B cell (primary cell): ENCODE measurements around the gene HSF4. TPM values are rescaled to one million over a fixed set of nuclear protein-coding genes. Genes with fewer than 3 reads are reported as not detected.
A peak's percentile ranks its signal among the peaks of the same experiment; 100 is the strongest.

Source experiments
- ATAC-seq: fragments of 200-7000 bp; cut with Tn5 transposase; one replicate; pipeline ENCODE4 v1.10.0; 2021; ENCODE audit warnings: low read depth, mild to moderate bottlenecking, moderate number of reproducible peaks, moderate library complexity
- CTCF ChIA-PET: fragments of 350-600 bp; sonication (Branson Sonifier 250); formaldehyde crosslinking; loops from one replicate; lab custom pipeline; 2021; ENCODE audit warnings: antibody characterized with exemption, inconsistent platforms; lab: Charles Lee
- POLR2A ChIA-PET: fragments of 350-600 bp; sonication (Branson Sonifier 250); formaldehyde crosslinking; loops from one replicate; lab custom pipeline; 2021; ENCODE audit warnings: antibody characterized with exemption; lab: Charles Lee
- DNase-seq: peaks from one replicate; pipeline ENCODE4 v3.0.0; 2013
- H2AFZ ChIP-seq: 2 replicates; pipeline ENCODE4 v1.6.1; 2012; ENCODE audit warnings: mild to moderate bottlenecking, low read depth, low read length; ENCODE audit not compliant: insufficient read depth, poor library complexity, severe bottlenecking
- H3K27ac ChIP-seq, 2 donors: 1 replicate in 1 of 2; 2 replicates in 1 of 2; pipeline ENCODE4 v1.5.1; 2012 to 2013; ENCODE audit warnings: low read length in 2 of 2, mild to moderate bottlenecking in 2 of 2, moderate library complexity in 1 of 2
- H3K27me3 ChIP-seq, 4 experiments: fragments of 200-600 bp in 1 of 4; sonication (generic) in 1 of 4; replicated peaks in 1 of 4; 1 replicate in 2 of 4; 2 replicates in 2 of 4; pipeline versions ENCODE4 v1.6.1 to v1.7.0; 2013 to 2016; ENCODE audit warnings: low read length in 3 of 4, mild to moderate bottlenecking in 2 of 4, mixed read lengths in 1 of 4, moderate library complexity in 1 of 4; ENCODE audit not compliant: insufficient read depth in 4 of 4, control insufficient read depth in 3 of 4; ENCODE audit errors: control extremely low read depth in 1 of 4
- H3K36me3 ChIP-seq, 2 experiments: replicated peaks in 1 of 2; 1 replicate in 1 of 2; 2 replicates in 1 of 2; pipeline versions ENCODE4 v1.6.1 to v1.7.1; 2013; ENCODE audit warnings: low read length in 1 of 2; ENCODE audit not compliant: insufficient read depth in 2 of 2, control insufficient read depth in 1 of 2; ENCODE audit errors: control extremely low read depth in 1 of 2, extremely low read depth in 1 of 2
- H3K4me1 ChIP-seq, 2 donors: fragments of 200-600 bp in 1 of 2; sonication (generic) in 1 of 2; 1 replicate in 1 of 2; 2 replicates in 1 of 2; pipeline versions ENCODE4 v1.5.1 to v1.6.1; 2013 to 2017; ENCODE audit warnings: low read length in 2 of 2; ENCODE audit not compliant: control insufficient read depth in 2 of 2, insufficient read depth in 2 of 2
- H3K4me2 ChIP-seq: replicated peaks from 2 replicates; pipeline ENCODE3; 2012; ENCODE audit warnings: mild to moderate bottlenecking, low read depth, low read length; ENCODE audit not compliant: poor library complexity, severe bottlenecking
- H3K4me3 ChIP-seq, 5 experiments: fragments of 200-600 bp in 1 of 5; sonication (generic) in 1 of 5; 1 replicate in 3 of 5; 2 replicates in 2 of 5; pipeline versions ENCODE4 v1.5.1 to v1.7.0; 2011 to 2016; ENCODE audit warnings: low read length in 4 of 5, mild to moderate bottlenecking in 4 of 5, low read depth in 2 of 5, control low read depth in 1 of 5, moderate library complexity in 1 of 5; ENCODE audit not compliant: insufficient read depth in 1 of 5; ENCODE audit errors: control extremely low read depth in 1 of 5, extremely low read depth in 1 of 5
- H3K79me2 ChIP-seq: fragments of 200-600 bp; sonication (generic); one replicate; pipeline ENCODE4 v1.6.0; 2016; ENCODE audit warnings: low read length; ENCODE audit not compliant: control insufficient read depth, insufficient read depth
- H3K9ac ChIP-seq: fragments of 200-600 bp; sonication (generic); 2 replicates; pipeline ENCODE4 v1.6.1; 2017; ENCODE audit warnings: mild to moderate bottlenecking, low read length, moderate library complexity
- H3K9me3 ChIP-seq, 3 donors: one replicate each; pipeline versions ENCODE4 v1.6.1 to v1.7.1; 2013; ENCODE audit warnings: low read length in 2 of 3; ENCODE audit not compliant: control insufficient read depth in 2 of 3, insufficient read depth in 1 of 3; ENCODE audit errors: control extremely low read depth in 1 of 3
- H4K20me1 ChIP-seq: 2 replicates; pipeline ENCODE4 v1.6.0; 2012; ENCODE audit warnings: mild to moderate bottlenecking, low read length; ENCODE audit not compliant: insufficient read depth, control insufficient read depth, poor library complexity, severe bottlenecking
- H3K27ac Mint-ChIP-seq: one replicate; pipeline ENCODE4 v1.8.0; 2021; ENCODE audit warnings: mixed read lengths
- H3K27me3 Mint-ChIP-seq: one replicate; pipeline ENCODE4 v1.8.0; 2021; ENCODE audit warnings: mixed read lengths
- H3K4me1 Mint-ChIP-seq: one replicate; pipeline ENCODE4 v1.8.0; 2021; ENCODE audit warnings: mixed read lengths
- H3K4me3 Mint-ChIP-seq: one replicate; pipeline ENCODE4 v1.8.0; 2021; ENCODE audit warnings: mixed read lengths
- H3K9me3 Mint-ChIP-seq: one replicate; pipeline ENCODE4 v1.8.0; 2022; ENCODE audit warnings: mixed read lengths; ENCODE audit not compliant: insufficient read depth
- EZH2 ChIP-seq: IDR thresholded peaks from 2 replicates; pipeline ENCODE4 v1.6.1; 2012; ENCODE audit warnings: borderline replicate concordance, low read depth, mild to moderate bottlenecking, moderate library complexity, low read length; ENCODE audit not compliant: insufficient read depth, poor library complexity, severe bottlenecking
- WGBS: methylation state at CpG from one replicate; pipeline ENCODE4 v1.1.5; 2013; ENCODE audit warnings: missing lambda C conversion rate; ENCODE audit not compliant: insufficient coverage; 5-methylcytosine and 5-hydroxymethylcytosine counted together
- intact Hi-C: fragments of 100-400 bp; cut with micrococcal nuclease; formaldehyde crosslinking; loops from one replicate; pipeline ENCODE4 v1.10.0; 2022
- polyA plus RNA-seq: library from polyadenylated mRNA; depleted of rRNA; stranded (reverse); fragments of >200 nt; gene quantifications from 2 replicates; pipeline ENCODE4 v1.2.3, GENCODE V29; 2012
- total RNA-seq, 2 donors: library from RNA; stranded (reverse); fragments of 120-200 nt in 1 of 2; gene quantifications; 1 replicate in 1 of 2; 2 replicates in 1 of 2; pipeline versions ENCODE4 v1.2.3 to v1.2.4, GENCODE V29; 2013 to 2022
- TF ChIP-seq, protein P1 (sequence below): fragments of 200-600 bp; IDR thresholded peaks from one replicate; pipeline ENCODE4 v1.8.0; 2022; ENCODE audit warnings: antibody characterized with exemption, mild to moderate bottlenecking

The HSF4 gene
- total and polyA plus RNA-seq, 2 donors (not counting 1 experiment from before 2014, with no cell fraction given), result 11.9 to 12.2 TPM

DNA sequence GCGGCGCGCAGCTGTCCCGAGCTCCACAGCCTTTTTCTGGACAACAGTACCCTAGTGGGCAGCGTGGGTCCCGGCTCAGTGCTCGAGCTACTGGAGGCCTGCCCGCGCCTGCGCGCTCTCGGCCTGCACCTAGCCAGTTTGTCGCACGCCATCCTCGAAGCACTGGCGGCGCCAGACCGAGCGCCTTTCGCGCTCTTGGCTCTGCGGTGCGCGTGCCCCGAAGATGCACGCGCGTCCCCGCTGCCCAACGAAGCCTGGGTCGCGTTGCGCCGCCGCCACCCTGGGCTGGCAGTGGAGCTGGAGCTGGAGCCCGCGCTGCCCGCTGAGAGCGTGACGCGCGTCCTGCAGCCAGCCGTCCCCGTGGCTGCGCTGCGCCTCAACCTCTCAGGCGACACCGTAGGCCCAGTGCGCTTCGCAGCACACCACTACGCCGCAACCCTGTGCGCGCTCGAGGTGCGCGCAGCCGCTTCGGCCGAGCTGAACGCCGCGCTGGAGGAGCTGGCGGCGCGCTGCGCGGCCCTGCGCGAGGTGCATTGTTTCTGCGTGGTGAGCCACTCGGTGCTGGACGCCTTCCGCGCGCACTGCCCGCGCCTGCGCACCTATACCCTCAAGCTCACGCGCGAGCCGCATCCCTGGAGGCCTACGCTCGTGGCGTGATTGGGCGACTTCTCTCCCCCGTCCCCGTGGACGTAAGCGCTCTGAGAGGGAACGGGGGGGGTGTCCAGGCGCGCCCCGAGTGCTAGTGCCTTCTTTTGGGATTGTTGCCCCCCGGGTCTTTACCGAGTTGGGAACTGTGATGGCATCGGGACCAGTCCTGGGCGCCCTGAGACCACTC lies 1.2 kb upstream of the HSF4 start:
- peaks cover 49% of the 10 kb centered on the region for H3K4me1 Mint-ChIP-seq
- WGBS, result 2% methylated on average over 99 of the region's 99 CpGs
- peaks cover 57 to 63% of the 10 kb centered on the region in 2 donors for H3K4me1 ChIP-seq
- ChIA-PET POLR2A (interaction anchor here (0.6 to 0.7 kb wide), 5 partner anchors 9 to 522 kb away, joined by 3 to 5 read pairs (median 3); no protein-coding TSS in a partner anchor), CTCF (interaction anchor here (1.0 to 2.5 kb wide), 9 partner anchors 8 to 270 kb away, joined by 3 to 11 read pairs (median 4); partner anchors contain the start of gene MATCAP1)
- no peak overlapping the region for H3K27ac Mint-ChIP-seq
- H3K9me3 Mint-ChIP-seq, result no peaks in the 10 kb centered on the region
- peaks cover 24% of the 10 kb centered on the region for H4K20me1 ChIP-seq
- ATAC-seq (no peak), DNase-seq (peak; percentile 74)
- TF ChIP-seq, protein P1, sequence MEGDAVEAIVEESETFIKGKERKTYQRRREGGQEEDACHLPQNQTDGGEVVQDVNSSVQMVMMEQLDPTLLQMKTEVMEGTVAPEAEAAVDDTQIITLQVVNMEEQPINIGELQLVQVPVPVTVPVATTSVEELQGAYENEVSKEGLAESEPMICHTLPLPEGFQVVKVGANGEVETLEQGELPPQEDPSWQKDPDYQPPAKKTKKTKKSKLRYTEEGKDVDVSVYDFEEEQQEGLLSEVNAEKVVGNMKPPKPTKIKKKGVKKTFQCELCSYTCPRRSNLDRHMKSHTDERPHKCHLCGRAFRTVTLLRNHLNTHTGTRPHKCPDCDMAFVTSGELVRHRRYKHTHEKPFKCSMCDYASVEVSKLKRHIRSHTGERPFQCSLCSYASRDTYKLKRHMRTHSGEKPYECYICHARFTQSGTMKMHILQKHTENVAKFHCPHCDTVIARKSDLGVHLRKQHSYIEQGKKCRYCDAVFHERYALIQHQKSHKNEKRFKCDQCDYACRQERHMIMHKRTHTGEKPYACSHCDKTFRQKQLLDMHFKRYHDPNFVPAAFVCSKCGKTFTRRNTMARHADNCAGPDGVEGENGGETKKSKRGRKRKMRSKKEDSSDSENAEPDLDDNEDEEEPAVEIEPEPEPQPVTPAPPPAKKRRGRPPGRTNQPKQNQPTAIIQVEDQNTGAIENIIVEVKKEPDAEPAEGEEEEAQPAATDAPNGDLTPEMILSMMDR, result no peak
- no peak for TF ChIP-seq EZH2
- H3K27me3 Mint-ChIP-seq, result peaks cover 40% of the 10 kb centered on the region
- H3K4me3 Mint-ChIP-seq, result peak overlapping the region; percentile 76
- H3K9ac ChIP-seq, result peak overlapping the region; percentile 42
- H2AFZ ChIP-seq, result peak overlapping the region; percentile 49
- no peak overlapping the region for H3K27ac ChIP-seq
- peaks cover 0 to 76% (median 43%) of the 10 kb centered on the region in 4 experiments for H3K27me3 ChIP-seq
- intact Hi-C loops, result no loop called here
- H3K79me2 ChIP-seq, result no peaks in the 10 kb centered on the region
- no peaks in the 10 kb centered on the region for H3K36me3 ChIP-seq
- peaks cover 0 to 44% (median 0%) of the 10 kb centered on the region in 3 donors for H3K9me3 ChIP-seq
- peak overlapping the region in 4 of 5 experiments; percentile 8 to 44 (median 30) for H3K4me3 ChIP-seq
- peak overlapping the region; percentile 78 for H3K4me2 ChIP-seq
